ENCODE data around the gene TMEM132D. TPM values are rescaled to one million over a fixed set of nuclear protein-coding genes. Genes with fewer than 3 reads are reported as not detected.

The TMEM132D gene
- total RNA-seq, 1 donor: not detected

DNA sequence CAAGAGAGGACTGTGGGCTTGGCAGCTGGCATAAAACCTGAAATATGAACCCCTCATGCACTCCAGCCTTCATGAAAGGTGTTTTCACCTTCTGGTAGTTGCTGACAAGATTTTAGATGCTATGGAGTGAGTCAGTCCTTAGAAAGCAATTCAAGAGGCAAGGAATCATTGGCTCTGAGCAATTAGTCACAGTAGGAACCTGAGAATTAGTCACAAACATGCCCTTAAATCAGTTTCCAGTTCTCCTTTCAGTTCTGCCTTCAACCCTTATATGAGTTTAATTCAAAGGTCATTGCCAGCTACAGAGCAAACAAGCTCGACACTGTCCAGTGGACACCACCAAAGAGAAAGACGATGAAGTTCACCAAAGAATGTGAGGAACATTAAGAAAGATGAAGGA, 578.3 kb downstream of the TMEM132D start:
- Histone ChIP-seq H3K9me3 (ENCODE audit: low read depth, low read length) (peaks cover 3% of the 10 kb centered on the region), H3K36me3 (ENCODE audit: insufficient read depth, low read length) (no peaks in the 10 kb centered on the region), H2AFZ (ENCODE audit: low read length) (no peak overlapping the region), H3K27ac (ENCODE audit: low read depth, low read length) (no peak overlapping the region), H3K4me2 (ENCODE audit: insufficient read depth, low read length) (no peak overlapping the region), H3K79me2 (ENCODE audit: insufficient read depth, low read length) (no peaks in the 10 kb centered on the region), H3K4me1 (ENCODE audit: insufficient read depth, low read length) (no peaks in the 10 kb centered on the region), H3K27me3 (ENCODE audit: insufficient read depth, low read length) (no peaks in the 10 kb centered on the region), H4K20me1 (ENCODE audit: insufficient read depth, low read length) (no peaks in the 10 kb centered on the region), H3K4me3 (ENCODE audit: insufficient read depth, low read length) (no peak overlapping the region)
- TF ChIP-seq, protein P1, sequence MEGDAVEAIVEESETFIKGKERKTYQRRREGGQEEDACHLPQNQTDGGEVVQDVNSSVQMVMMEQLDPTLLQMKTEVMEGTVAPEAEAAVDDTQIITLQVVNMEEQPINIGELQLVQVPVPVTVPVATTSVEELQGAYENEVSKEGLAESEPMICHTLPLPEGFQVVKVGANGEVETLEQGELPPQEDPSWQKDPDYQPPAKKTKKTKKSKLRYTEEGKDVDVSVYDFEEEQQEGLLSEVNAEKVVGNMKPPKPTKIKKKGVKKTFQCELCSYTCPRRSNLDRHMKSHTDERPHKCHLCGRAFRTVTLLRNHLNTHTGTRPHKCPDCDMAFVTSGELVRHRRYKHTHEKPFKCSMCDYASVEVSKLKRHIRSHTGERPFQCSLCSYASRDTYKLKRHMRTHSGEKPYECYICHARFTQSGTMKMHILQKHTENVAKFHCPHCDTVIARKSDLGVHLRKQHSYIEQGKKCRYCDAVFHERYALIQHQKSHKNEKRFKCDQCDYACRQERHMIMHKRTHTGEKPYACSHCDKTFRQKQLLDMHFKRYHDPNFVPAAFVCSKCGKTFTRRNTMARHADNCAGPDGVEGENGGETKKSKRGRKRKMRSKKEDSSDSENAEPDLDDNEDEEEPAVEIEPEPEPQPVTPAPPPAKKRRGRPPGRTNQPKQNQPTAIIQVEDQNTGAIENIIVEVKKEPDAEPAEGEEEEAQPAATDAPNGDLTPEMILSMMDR (IDR thresholded peaks at IDR 0.05; ENCODE audit: extremely low read depth, low read depth, low read length): no peak
- no peak for DNase-seq (ENCODE audit: insufficient read length, low spot score, missing footprints)

DNA sequence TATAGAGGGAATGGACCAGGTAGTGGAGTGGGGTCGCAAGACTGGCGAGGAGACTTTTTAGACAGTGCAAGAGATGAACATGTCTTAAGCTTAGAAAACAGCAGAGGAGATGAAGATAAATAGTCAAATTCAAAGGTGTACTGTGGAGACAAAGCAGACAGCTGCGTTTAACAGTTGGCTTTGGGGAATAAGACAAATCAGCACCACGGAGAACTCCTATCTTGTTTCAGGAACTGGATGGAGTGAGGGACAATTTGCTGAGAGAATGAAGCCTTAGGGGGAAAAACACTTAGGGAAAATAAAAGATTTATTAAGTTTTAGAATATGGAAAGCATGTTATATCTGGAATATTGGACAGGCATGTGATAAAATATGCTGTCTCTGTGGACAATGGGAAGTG, 591.8 kb downstream of the TMEM132D start:
- Histone ChIP-seq H2AFZ (ENCODE audit: low read length) (no peak overlapping the region), H3K27me3 (ENCODE audit: insufficient read depth, low read length) (no peaks in the 10 kb centered on the region), H3K79me2 (ENCODE audit: insufficient read depth, low read length) (no peaks in the 10 kb centered on the region), H3K4me2 (ENCODE audit: insufficient read depth, low read length) (no peak overlapping the region), H3K27ac (ENCODE audit: low read depth, low read length) (no peak overlapping the region), H3K36me3 (ENCODE audit: insufficient read depth, low read length) (no peaks in the 10 kb centered on the region), H3K4me1 (ENCODE audit: insufficient read depth, low read length) (no peaks in the 10 kb centered on the region), H3K4me3 (ENCODE audit: insufficient read depth, low read length) (no peak overlapping the region), H4K20me1 (ENCODE audit: insufficient read depth, low read length) (no peaks in the 10 kb centered on the region), H3K9me3 (ENCODE audit: low read depth, low read length) (no peaks in the 10 kb centered on the region)
- DNase-seq (ENCODE audit: insufficient read length, low spot score, missing footprints): no peak
- TF ChIP-seq, protein P1 (IDR thresholded peaks at IDR 0.05; ENCODE audit: extremely low read depth, low read depth, low read length): no peak

DNA sequence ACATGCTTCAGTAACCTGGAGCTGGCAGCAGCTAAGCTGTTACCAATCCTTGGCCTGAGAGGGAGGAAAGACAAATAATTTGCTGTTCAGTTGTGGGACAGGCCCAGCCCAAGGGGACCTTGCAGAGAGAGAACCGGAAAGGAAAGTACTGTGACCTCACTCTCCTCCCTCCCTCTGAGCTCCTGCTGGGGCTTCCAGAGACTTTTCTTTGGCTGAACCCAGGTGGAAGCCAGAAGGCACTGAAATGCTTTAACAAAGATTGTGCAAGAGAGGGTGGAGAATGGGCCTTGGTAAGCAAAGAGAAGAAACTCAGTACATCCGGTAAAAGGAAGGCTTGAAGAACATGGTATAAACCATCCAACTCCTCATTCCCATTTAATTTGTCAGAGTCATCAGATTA, 593.5 kb downstream of the TMEM132D start:
- Histone ChIP-seq H2AFZ (ENCODE audit: low read length) (no peak overlapping the region), H3K4me3 (ENCODE audit: insufficient read depth, low read length) (no peak overlapping the region), H3K9me3 (ENCODE audit: low read depth, low read length) (no peaks in the 10 kb centered on the region), H3K79me2 (ENCODE audit: insufficient read depth, low read length) (no peaks in the 10 kb centered on the region), H4K20me1 (ENCODE audit: insufficient read depth, low read length) (no peaks in the 10 kb centered on the region), H3K4me1 (ENCODE audit: insufficient read depth, low read length) (no peaks in the 10 kb centered on the region), H3K36me3 (ENCODE audit: insufficient read depth, low read length) (no peaks in the 10 kb centered on the region), H3K27ac (ENCODE audit: low read depth, low read length) (no peak overlapping the region), H3K27me3 (ENCODE audit: insufficient read depth, low read length) (no peaks in the 10 kb centered on the region), H3K4me2 (ENCODE audit: insufficient read depth, low read length) (no peak overlapping the region)
- TF ChIP-seq, protein P1 (IDR thresholded peaks at IDR 0.05; ENCODE audit: extremely low read depth, low read depth, low read length): no peak
- no peak for DNase-seq (ENCODE audit: insufficient read length, low spot score, missing footprints)

DNA sequence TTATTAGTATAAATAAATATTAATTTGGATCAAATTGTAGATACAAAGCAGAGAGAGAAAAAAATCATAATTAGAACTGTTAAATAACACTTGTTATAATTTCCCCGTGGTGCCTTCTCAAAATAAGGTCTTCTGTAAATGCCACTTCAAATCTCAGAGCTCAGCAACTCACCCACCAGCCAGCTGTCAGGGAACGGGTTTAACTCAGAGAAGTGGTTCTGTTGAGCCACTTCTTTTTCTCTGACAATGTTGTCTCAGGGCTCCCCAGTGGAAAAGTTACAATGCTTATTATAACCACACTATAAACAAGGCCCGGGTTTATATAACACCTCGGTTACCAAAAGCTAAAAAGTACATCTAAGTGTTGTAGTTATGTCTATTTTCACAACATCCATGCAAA, 598.0 kb downstream of the TMEM132D start:
- H3K27ac ChIP-seq (ENCODE audit: low read depth, low read length): no peak overlapping the region
- no peaks in the 10 kb centered on the region for H3K79me2 ChIP-seq (ENCODE audit: insufficient read depth, low read length)
- no peaks in the 10 kb centered on the region for H3K4me1 ChIP-seq (ENCODE audit: insufficient read depth, low read length)
- no peaks in the 10 kb centered on the region for H3K27me3 ChIP-seq (ENCODE audit: insufficient read depth, low read length)
- H2AFZ ChIP-seq (ENCODE audit: low read length): no peak overlapping the region
- no peaks in the 10 kb centered on the region for H4K20me1 ChIP-seq (ENCODE audit: insufficient read depth, low read length)
- TF ChIP-seq, protein P1 (IDR thresholded peaks at IDR 0.05; ENCODE audit: extremely low read depth, low read depth, low read length): no peak
- no peak for DNase-seq (ENCODE audit: insufficient read length, low spot score, missing footprints)
- H3K9me3 ChIP-seq (ENCODE audit: low read depth, low read length): no peaks in the 10 kb centered on the region
- H3K36me3 ChIP-seq (ENCODE audit: insufficient read depth, low read length): no peaks in the 10 kb centered on the region
- no peak overlapping the region for H3K4me2 ChIP-seq (ENCODE audit: insufficient read depth, low read length)
- H3K4me3 ChIP-seq (ENCODE audit: insufficient read depth, low read length): no peak overlapping the region

Data from osteoblast (primary cell).